ENCODE measurements around the gene ABI3. TPM values are rescaled to one million over a fixed set of nuclear protein-coding genes. Genes with fewer than 3 reads are reported as not detected.

ABI3 gene
- total RNA-seq, 1 experiment from 2014 or later = not detected

DNA sequence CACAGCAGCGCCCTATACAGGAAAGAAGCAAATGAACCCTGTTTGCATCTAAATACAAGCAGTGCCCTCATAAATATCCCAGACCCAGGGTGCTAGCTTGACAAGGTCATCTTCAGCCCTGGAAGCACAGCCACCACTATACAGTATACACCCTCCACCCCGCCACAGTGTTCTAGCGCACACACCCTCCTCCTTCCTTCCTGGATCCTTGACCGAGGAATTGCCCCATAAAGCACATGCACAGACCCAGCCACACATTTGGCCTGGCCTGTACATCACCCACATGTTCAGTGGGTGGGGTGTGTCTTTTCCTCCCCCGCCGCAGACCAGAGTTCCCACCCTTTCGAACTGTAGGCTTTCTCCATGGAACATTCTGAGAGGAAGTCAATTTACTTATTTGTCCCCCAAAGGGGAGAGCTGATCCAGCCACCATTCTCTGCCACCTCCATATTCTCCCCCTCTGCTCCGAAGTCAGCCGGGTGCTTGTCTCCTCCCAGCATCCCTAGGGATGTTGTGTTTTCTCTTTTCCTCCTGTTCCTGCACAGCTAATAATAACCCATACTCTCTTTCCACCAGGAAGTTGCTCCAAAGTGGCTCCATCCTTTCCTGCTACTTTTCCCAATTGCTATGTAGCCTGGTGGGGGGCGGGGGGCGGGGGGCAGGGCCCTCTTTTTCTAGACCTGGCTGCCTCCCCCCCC lies 6.6 kb downstream of the ABI3 start:
- no peak for ATAC-seq
- intact Hi-C loops (cut with micrococcal nuclease; ENCODE audit: unreplicated experiment) (no loop called here), in situ Hi-C loops (cut with HindIII; ENCODE audit: low pct_unique_long_range_greater_than_20kb, low sequenced_read_pairs) (no loop called here)
- DNase-seq (ENCODE audit: low read depth, low spot score) = no peak
- no peak overlapping the region for H3K27ac ChIP-seq (ENCODE audit: low read length)
- no TSS peak for BruUV-seq (replicated peaks)
- no peaks in the 10 kb centered on the region for H3K36me3 ChIP-seq (ENCODE audit: control insufficient read depth, insufficient read depth, low read length)
- H3K4me3 ChIP-seq (ENCODE audit: low read depth in 2 of 2, low read length in 2 of 2) = no peak overlapping the region
- no peaks in the 10 kb centered on the region for H3K4me1 ChIP-seq (ENCODE audit: control insufficient read depth, insufficient read depth, low read length)
- CTCF ChIA-PET = interaction anchor here (0.5 kb wide), 1 partner anchor 125 kb away, joined by 9 read pairs; no protein-coding TSS in a partner anchor
- TF ChIP-seq, protein P1, sequence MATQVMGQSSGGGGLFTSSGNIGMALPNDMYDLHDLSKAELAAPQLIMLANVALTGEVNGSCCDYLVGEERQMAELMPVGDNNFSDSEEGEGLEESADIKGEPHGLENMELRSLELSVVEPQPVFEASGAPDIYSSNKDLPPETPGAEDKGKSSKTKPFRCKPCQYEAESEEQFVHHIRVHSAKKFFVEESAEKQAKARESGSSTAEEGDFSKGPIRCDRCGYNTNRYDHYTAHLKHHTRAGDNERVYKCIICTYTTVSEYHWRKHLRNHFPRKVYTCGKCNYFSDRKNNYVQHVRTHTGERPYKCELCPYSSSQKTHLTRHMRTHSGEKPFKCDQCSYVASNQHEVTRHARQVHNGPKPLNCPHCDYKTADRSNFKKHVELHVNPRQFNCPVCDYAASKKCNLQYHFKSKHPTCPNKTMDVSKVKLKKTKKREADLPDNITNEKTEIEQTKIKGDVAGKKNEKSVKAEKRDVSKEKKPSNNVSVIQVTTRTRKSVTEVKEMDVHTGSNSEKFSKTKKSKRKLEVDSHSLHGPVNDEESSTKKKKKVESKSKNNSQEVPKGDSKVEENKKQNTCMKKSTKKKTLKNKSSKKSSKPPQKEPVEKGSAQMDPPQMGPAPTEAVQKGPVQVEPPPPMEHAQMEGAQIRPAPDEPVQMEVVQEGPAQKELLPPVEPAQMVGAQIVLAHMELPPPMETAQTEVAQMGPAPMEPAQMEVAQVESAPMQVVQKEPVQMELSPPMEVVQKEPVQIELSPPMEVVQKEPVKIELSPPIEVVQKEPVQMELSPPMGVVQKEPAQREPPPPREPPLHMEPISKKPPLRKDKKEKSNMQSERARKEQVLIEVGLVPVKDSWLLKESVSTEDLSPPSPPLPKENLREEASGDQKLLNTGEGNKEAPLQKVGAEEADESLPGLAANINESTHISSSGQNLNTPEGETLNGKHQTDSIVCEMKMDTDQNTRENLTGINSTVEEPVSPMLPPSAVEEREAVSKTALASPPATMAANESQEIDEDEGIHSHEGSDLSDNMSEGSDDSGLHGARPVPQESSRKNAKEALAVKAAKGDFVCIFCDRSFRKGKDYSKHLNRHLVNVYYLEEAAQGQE (IDR thresholded peaks at IDR 0.05; ENCODE audit: insufficient read depth in 1 of 2, low read depth in 2 of 2, low read length in 1 of 2) = no peak
- no peaks in the 10 kb centered on the region for H3K27me3 ChIP-seq (ENCODE audit: control insufficient read depth, insufficient read depth, low read length)
- H3K9me3 ChIP-seq (ENCODE audit: control insufficient read depth, insufficient read depth, low read depth, low read length) = no peaks in the 10 kb centered on the region
- POLR2A ChIA-PET = interaction anchor here (0.6 to 1.1 kb wide), 2 partner anchors 205 to 383 kb away, joined by 3 to 6 read pairs; no protein-coding TSS in a partner anchor

DNA sequence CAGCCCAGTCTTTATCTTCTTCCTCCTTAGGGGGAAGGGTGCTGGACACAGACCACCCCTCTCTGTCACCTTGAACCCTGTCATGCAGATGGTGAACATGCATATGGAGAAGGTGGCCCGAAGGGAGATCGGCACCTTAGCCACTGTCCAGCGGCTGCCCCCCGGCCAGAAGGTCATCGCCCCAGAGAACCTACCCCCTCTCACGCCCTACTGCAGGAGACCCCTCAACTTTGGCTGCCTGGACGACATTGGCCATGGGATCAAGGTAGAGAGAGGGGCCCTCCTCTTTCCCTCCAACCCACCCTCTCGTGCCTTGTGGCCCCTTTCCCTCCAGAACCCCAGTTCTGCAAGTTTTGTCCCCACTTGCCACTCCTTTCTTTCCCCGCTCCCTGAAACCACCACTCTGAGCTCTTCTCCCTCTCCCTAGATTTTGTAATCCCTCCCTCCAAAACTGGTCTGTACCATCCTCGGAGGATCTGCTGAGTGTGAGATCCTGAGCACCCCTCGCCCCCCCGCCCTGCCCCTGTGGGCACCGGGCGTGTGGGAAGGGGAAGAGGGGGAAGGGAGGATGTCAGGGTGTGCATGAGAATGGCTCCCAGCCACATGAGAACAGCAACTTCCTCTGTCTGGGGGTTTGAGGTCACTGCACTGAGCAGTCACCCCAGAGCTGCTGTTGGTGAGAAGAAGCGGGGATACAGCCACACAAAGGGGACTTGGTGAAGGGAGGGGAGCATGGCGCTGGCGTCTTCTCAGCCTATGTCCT lies 7.3 kb downstream of the ABI3 start:
- DNase-seq (ENCODE audit: low read depth, low spot score) = no peak
- Histone ChIP-seq H3K4me3 (ENCODE audit: low read depth in 2 of 2, low read length in 2 of 2) (no peak overlapping the region), H3K27me3 (ENCODE audit: control insufficient read depth, insufficient read depth, low read length) (no peaks in the 10 kb centered on the region), H3K27ac (ENCODE audit: low read length) (no peak overlapping the region), H3K4me1 (ENCODE audit: control insufficient read depth, insufficient read depth, low read length) (no peaks in the 10 kb centered on the region), H3K9me3 (ENCODE audit: control insufficient read depth, insufficient read depth, low read depth, low read length) (no peaks in the 10 kb centered on the region), H3K36me3 (ENCODE audit: control insufficient read depth, insufficient read depth, low read length) (no peaks in the 10 kb centered on the region)
- ChIA-PET POLR2A (interaction anchor here (0.6 kb wide), 1 partner anchor 206 kb away, joined by 6 read pairs; no protein-coding TSS in a partner anchor), CTCF (interaction anchor here (0.5 kb wide), 1 partner anchor 124 kb away, joined by 9 read pairs; no protein-coding TSS in a partner anchor)
- no peak for TF ChIP-seq TCF7L2 (IDR thresholded peaks at IDR 0.05; ENCODE audit: low read depth, low read length)
- TF ChIP-seq POLR2AphosphoS5 (IDR thresholded peaks at IDR 0.05; ENCODE audit: low read depth, low read length) = no peak
- TF ChIP-seq, protein P2, sequence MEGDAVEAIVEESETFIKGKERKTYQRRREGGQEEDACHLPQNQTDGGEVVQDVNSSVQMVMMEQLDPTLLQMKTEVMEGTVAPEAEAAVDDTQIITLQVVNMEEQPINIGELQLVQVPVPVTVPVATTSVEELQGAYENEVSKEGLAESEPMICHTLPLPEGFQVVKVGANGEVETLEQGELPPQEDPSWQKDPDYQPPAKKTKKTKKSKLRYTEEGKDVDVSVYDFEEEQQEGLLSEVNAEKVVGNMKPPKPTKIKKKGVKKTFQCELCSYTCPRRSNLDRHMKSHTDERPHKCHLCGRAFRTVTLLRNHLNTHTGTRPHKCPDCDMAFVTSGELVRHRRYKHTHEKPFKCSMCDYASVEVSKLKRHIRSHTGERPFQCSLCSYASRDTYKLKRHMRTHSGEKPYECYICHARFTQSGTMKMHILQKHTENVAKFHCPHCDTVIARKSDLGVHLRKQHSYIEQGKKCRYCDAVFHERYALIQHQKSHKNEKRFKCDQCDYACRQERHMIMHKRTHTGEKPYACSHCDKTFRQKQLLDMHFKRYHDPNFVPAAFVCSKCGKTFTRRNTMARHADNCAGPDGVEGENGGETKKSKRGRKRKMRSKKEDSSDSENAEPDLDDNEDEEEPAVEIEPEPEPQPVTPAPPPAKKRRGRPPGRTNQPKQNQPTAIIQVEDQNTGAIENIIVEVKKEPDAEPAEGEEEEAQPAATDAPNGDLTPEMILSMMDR (IDR thresholded peaks at IDR 0.05) = no peak
- TF ChIP-seq SIN3A (IDR thresholded peaks at IDR 0.05; ENCODE audit: borderline replicate concordance, insufficient read depth, low read depth, low read length) = no peak
- TF ChIP-seq, protein P1 (IDR thresholded peaks at IDR 0.05; ENCODE audit: insufficient read depth in 1 of 2, low read depth in 2 of 2, low read length in 1 of 2) = no peak
- no TSS peak for BruUV-seq (replicated peaks)
- in situ Hi-C loops (cut with HindIII; ENCODE audit: low pct_unique_long_range_greater_than_20kb, low sequenced_read_pairs) = no loop called here
- ATAC-seq = no peak
- intact Hi-C loops (cut with micrococcal nuclease; ENCODE audit: unreplicated experiment) = no loop called here

Measured in Panc1 (cell line).